HG03520 (cell line): ENCODE data around the gene LRPAP1.

Experiments
- ATAC-seq: cut with Tn5 transposase; IDR thresholded peaks from one replicate; pipeline ENCODE4 v1.9.1; 2021; ENCODE audit warnings: mild to moderate bottlenecking, moderate library complexity; ENCODE audit not compliant: unreplicated experiment

Gene LRPAP1

DNA sequence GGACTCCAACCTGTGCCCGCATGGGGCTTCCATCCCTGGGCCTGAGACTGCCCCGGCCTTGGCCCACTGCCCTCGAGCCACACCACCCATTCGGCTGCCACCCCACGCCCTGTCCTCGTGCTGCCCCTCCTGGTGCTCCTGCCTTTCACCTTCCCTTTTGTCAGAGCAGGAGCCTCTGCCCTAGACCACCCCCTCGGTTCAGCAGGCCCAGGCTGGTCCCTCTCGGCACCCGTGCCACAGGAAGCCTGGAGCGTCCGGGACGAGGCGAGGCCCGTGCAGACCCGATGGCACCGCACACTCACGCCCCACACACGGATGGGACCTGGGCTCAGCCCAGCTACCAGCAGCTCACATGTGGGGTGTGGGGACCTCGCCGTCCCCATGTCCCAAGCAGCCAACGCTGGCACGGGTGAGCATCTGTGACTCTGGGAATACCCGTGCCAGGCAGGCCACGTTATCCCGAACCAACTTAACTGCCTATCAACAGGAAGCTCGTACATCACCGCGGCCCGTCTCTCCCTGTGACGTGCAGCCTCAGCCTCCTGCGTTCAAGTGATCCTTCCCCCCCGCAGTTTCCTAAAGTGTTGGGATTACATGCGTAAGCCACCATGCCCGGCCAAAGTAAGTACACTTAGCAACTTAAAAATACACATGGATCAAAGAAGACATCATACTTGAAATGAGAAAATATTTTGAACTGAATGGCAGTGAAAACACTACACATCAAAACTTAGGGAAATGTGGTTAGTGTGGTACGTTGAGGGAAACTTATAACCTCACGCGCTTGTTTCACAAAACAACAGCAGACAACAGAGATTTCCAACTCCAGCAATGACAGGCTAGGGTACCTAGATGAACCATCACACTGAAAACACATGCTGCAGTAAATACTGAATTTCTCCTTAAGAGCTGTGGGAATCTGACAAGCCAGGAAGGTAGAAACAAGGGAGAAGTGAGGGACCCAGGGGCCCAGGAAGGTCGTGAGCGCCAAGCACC lies 29.0 kb downstream of the LRPAP1 start:
- no peak for ATAC-seq

DNA sequence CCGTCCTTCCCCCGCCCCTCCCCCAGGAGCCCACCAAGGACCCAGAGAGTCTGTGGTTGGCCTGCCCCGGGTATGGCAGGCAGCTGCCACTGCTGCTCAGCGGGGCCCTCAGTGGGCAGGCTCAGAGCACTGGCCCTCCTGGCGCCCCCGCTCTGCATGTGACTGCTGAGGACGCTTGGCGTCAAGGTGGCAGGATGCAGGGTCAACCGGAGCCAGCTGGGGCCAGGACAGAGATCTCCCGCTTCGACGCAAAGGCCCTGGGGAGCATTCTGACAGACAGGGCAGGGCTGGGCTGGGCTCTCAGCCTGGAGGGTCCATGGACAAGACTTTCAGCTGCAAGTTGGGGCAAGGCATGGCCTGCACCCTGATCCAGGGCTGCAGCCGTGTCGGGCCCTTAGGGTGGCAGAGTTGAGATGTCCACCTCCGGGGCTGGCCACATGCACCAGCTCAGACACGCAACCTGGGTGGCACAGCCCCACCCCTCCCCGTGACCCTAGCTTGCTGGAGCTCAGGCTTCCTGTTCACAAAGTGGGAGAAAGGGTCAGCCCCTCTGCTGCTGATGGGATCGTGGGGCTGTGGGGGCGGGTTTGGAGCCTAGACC lies 30.3 kb downstream of the LRPAP1 start:
- no peak for ATAC-seq

DNA sequence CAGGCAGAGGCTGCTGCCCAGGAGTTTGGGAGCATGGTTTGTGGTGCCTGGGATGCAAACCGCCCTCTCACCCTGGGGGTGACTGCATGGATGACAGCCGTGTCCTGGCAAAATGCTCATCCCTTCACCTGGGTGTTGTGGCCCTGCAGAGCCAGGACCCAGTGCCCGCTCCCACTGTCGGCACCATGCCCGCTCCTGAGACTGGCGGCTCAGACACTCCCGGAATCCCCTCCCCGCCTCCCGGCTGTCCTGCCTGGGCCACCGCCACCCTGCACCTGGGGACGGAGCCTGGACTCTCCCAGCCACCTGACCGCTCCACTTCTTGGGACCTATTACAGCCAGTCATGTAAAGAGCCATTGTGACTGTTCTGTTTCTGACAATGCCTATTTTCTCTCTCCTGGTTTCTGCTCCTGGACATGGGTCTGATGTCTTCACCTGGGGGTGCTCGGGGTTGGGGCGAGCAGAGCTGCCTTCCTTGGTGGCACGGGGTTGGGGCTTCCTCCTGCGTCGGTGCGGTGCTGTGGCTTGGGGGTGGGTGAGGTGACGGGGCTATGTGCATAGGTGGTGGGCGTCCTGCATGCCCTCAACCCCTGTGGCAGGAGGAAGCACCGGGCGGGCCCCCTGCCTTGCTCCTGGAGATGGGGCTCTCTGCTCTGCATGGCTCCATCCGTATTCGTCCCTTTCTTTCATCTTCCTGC lies 30.9 kb downstream of the LRPAP1 start:
- ATAC-seq = no peak

- ATAC-seq = no peak
Measured at GRCh38 chr4:3500634-3501101, 31.6 kb downstream of the LRPAP1 start.

DNA sequence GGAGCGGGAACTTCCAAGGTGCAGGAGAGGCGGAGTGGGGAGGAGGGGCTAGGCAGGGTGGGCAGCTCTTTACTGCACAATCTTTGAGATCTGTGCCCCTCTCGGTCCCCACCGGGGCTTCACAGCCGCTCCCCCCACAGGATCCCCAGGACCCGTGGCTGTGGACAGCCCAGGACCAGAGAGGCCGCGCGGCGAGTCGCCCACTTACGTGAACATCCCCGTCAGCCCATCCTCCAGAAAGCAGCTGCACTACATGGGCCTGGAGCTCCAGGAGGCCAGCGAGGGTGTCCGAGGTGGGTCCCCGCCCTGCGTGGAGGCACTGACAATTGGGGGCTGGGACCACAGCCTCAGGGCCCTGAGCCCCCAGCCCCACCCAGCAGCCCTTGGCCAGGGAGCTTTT lies 32.1 kb downstream of the LRPAP1 start:
- ATAC-seq = no peak

- ATAC-seq = no peak
Measured at GRCh38 chr4:3499710-3500109, 32.5 kb downstream of the LRPAP1 start.

- no peak for ATAC-seq
Measured at GRCh38 chr4:3498901-3499510, 33.2 kb downstream of the LRPAP1 start.

- ATAC-seq = no peak
Measured at GRCh38 chr4:3498407-3498806, 33.8 kb downstream of the LRPAP1 start.

GRCh38 chr4:3497523-3498389 lies 34.5 kb downstream of the LRPAP1 start:
- ATAC-seq = no peak

DNA sequence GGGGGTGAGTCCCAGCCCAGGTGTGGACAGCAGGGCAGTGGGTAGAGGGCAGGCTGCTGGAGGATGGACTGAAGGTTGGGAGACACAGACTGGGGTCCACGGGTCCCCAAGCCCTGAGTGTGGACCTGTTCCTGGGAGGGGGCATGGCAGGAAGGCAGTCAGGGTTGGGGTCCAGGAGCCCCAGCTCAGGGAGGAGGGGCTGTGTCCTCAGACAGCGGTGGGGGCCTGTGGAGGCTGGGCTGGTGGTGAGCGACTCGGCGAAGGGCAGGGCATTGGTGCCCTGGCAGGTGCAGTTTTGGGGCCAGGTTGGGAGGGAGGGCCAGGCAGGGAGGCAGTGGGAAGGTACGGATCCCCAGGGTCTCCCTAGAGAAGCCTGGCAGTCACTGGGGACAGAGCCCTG lies 35.1 kb downstream of the LRPAP1 start:
- no peak for ATAC-seq

DNA sequence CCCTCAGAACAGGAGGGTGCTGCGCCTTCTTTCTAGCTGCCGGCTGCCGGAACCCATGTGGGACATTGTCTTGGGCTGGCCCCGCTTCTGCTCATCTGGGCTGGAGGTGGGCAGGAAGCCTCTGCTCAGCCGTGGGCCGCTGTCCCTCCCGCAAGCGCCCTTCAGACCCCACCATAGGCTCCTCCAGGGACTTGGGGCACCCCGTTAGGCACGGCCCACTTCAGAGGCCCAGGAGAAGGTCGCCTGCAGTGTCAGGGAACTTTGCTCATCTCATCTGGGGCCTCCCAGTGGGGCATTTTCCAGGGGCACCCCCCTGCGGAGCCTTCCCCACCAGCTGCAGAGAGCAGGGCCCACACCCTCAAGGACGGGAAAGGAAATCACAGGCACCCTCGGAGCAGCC lies 36.2 kb downstream of the LRPAP1 start:
- no peak for ATAC-seq

DNA sequence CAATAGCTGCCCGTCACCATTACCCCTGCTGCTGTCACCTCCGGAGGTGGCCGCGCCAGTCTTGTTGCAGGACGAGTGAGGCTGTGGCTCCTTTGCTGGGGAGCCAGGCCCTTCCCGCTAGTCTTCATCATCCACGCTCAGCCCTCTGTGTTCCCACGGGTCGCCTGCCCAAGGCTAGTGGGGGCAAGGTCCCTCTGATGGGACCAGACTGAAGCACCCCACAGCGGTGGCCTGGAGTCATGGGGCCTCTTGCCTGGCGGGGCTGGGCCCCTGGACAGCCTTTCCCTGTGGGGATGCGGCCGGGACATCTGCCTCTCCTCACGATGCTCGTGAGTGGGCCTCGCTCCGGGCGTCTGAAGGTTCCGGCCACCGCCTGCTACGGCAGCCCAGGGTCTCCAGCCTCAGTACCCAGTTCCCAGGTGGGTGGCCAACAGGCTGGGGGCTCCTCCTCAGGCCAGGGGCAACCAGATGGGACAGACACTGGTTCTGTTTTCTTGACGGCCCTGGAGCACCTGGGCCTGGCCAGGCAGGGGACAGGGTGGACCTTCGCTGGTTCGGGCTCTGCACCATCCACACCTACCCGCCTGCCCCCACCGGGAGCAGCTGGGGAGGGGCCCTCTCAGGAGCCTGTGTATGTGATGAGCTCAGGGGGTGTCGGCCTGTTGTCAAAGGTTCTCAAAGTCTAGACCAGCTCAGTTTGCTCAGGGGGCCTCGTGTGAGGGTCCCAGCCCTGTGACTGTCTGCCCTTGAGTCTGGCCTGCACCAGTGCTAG lies 36.8 kb downstream of the LRPAP1 start:
- ATAC-seq = no peak

GRCh38 chr4:3494462-3494871 lies 37.8 kb downstream of the LRPAP1 start:
- no peak for ATAC-seq

DNA sequence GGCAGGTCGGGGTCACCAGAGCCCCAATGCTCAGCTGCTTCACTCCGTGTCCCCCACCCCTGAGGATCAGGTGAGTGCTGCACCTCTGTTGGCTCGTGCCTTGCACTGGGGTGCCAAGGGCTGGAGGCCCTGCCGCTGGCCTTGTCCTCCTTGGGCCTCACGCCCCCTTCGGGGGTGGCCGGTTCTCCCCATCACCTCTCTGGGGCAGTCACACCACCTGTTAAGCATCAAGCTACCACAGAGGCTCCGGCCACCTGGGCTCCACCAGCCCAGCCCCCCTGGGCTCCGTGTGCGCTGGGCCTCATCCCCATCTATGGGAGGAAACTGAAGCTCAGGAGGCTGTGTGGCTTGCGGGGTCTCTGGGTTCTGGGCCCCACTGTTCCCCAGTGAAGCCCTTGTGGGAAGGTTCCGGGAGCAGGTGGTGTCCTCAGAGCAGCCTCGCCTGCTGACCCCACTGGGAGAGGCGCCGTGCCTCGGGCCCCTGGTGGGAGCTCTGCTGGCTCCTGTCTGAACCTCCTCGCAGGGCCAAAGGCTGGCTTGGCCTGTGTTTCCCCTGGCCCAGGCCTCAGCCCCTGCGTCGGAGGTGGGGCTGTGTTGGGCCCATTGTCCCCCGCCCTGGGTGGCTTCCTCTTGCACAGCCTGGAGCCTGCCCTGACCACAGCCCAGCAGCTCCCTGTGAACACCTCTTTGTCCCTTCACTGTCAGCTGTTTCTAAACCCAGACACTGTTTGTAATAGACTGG lies 38.3 kb downstream of the LRPAP1 start:
- no peak for ATAC-seq

DNA sequence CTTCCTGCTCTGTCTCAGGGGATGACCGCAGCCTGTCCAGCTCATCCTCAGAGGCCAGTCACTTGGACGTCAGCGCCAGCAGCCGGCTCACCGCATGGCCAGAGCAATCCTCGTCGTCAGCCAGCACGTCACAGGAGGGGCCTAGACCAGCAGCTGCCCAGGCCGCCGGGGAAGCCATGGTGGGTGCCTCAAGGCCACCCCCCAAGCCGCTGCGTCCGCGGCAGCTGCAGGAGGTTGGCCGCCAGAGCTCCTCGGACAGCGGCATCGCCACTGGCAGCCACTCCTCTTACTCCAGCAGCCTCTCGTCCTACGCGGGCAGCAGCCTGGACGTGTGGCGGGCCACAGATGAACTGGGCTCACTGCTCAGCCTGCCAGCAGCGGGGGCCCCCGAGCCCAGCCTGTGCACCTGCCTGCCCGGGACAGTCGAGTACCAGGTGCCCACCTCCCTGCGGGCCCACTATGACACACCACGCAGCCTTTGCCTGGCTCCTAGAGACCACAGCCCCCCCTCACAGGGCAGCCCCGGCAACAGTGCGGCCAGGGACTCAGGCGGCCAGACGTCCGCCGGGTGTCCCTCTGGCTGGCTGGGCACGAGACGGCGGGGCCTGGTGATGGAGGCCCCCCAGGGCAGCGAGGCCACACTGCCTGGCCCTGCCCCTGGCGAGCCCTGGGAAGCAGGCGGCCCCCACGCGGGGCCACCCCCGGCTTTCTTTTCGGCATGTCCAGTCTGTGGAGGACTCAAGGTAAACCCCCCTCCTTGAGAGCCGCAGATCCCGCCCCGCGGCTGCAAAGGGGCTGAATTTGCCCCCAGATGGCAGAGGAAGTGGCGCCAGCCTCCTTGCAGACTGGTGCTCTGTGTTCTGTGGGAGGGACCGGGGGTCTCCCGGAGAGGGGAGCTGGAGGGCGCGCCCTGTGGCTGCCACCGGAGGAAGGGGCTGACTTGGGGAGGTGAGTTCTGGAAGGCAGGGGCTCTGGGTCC lies 39.2 kb downstream of the LRPAP1 start:
- ATAC-seq = no peak

DNA sequence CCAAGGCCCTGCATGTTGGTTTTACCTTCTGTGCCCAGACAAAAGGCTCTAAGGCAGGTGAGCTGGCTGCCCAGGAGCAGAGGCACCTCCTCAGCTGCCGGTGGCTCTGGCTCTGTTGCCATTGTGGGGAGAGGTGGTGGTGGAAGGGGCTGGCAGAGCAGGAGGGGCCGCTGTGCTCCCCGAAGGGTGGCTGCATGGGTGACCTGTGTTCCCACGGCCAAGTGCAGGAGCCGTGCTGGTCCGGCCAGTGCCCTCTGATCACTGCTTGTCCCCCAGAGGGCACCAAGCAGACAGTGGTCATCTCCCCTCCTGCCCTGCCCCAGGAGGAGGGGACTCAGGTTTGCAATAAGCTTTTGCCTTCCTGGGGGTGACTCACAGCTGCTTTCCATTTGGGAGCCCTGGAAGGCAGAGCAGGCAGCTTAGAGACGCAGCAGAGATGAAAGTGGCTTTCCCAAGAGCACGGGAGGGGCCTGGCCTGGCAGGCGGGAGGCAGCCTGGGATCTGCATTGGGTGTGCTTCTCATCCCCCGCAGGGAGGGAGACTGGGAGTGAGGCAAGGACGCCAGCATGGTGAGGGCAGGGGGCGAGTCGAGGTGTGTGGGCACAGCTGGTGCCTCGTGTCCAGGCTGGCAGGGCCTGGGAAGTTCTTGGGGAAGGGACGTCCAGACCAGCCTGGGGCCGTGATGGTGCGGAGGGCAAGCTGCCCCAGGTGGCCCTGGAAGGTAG lies 40.4 kb downstream of the LRPAP1 start:
- ATAC-seq = no peak

DNA sequence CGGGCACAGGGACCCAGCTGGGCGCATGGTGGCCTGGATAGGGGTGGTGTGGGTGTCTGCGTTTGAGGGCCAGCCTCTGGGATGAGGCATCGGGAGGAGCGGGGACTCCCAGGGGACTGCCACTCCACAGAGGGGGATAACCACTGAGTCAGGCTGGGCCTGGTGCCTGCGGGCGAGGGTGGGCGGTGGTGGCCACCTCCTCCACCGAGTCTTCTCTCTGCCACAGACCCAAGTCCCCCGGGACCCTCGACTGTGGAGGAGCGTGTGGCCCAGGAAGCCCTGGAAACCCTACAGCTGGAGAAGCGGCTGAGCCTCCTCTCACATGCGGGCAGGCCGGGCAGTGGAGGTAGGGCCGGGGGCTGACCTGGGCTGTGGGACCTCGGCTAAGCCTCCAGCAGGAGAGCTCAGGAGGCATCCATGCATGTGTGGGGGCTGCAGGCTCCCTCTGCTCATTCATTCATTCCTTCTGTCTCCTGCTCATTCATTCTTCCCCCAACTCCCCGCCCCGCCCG lies 42.7 kb downstream of the LRPAP1 start:
- ATAC-seq = no peak
